Activated T-helper 1 cell treated with Interleukin-2 at 50 U/mL for 16 hours (primary cell): Measurements from ENCODE around the gene TFF2.

Experiments
- DNase-seq: peaks from one replicate; pipeline ENCODE4 v3.0.0-alpha.2; 2020; ENCODE audit warnings: low read depth

TFF2 gene

GRCh38 chr21:42320791-42321190 is 30.0 kb downstream of the TFF2 start:
- DNase-seq: no peak

GRCh38 chr21:42319851-42320572 is 30.8 kb downstream of the TFF2 start:
- no peak for DNase-seq

- no peak for DNase-seq
Observed at GRCh38 chr21:42319376-42319775, 31.4 kb downstream of the TFF2 start.

- no peak for DNase-seq
Observed at GRCh38 chr21:42317826-42318746, 32.7 kb downstream of the TFF2 start.

- DNase-seq: no peak
Observed at GRCh38 chr21:42317341-42317741, 33.5 kb downstream of the TFF2 start.

GRCh38 chr21:42316891-42317290 is 33.9 kb downstream of the TFF2 start:
- no peak for DNase-seq

- no peak for DNase-seq
Observed at GRCh38 chr21:42315296-42315891, 35.4 kb downstream of the TFF2 start, which contains the start of gene TFF3. Gene TFF3, minus strand, starts transcription at chr21:42315409. Its CDS starts 35 bp downstream, at chr21:42315374.

- DNase-seq: no peak
Observed at GRCh38 chr21:42314616-42315295, 36.0 kb downstream of the TFF2 start.

- no peak for DNase-seq
Observed at GRCh38 chr21:42313501-42313969, 37.3 kb downstream of the TFF2 start.

- no peak for DNase-seq
Observed at GRCh38 chr21:42312626-42313104, 38.1 kb downstream of the TFF2 start.

- DNase-seq: no peak
Observed at GRCh38 chr21:42311816-42312625, 38.8 kb downstream of the TFF2 start.

GRCh38 chr21:42311160-42311559 is 39.6 kb downstream of the TFF2 start:
- DNase-seq: no peak

GRCh38 chr21:42310411-42311001 is 40.3 kb downstream of the TFF2 start:
- no peak for DNase-seq

- DNase-seq: peak; percentile 47
Observed at GRCh38 chr21:42309753-42310213, 41.0 kb downstream of the TFF2 start.

- no peak for DNase-seq
Observed at GRCh38 chr21:42308914-42309752, 41.7 kb downstream of the TFF2 start.

- no peak for DNase-seq
Observed at GRCh38 chr21:42308161-42308913, 42.5 kb downstream of the TFF2 start.

- no peak for DNase-seq
Observed at GRCh38 chr21:42307106-42307505, 43.7 kb downstream of the TFF2 start.

GRCh38 chr21:42306366-42307035 is 44.3 kb downstream of the TFF2 start:
- DNase-seq: no peak
